IMR-90 (cell line): ENCODE results near the gene GAMT. TPM values are rescaled to one million over a fixed set of nuclear protein-coding genes. Genes with fewer than 3 reads are reported as not detected.

ENCODE experiments used
- ATAC-seq: fragments of 200-7000 bp; cut with Tn5 transposase; 2 replicates; pipeline ENCODE4 v1.9.1; 2020; ENCODE audit warnings: low read depth, mild to moderate bottlenecking, moderate library complexity
- BruUV-seq: library from RNA; stranded (reverse); fragments of 400-500 nt; replicated peaks from 2 replicates; lab custom pipeline; 2021; lab: Mats Ljungman, UMichigan
- CTCF ChIA-PET: fragments of 300-600 bp; formaldehyde crosslinking; extraction: SDS; loops from one replicate; lab custom pipeline; 2021; ENCODE audit warnings: antibody characterized with exemption; lab: Yijun Ruan, JAX
- POLR2A ChIA-PET: fragments of 300-600 bp; sonication (Branson Sonifier 250); formaldehyde crosslinking; loops from one replicate; lab custom pipeline; 2022; ENCODE audit warnings: antibody characterized with exemption; ENCODE audit not compliant: unreplicated experiment; lab: Charles Lee
- DNase-seq: peaks from one replicate; pipeline ENCODE4 v3.0.0; 2013
- H2AFZ ChIP-seq: replicated peaks from 2 replicates; pipeline ENCODE3; 2013; ENCODE audit warnings: low read length, mild to moderate bottlenecking; ENCODE audit not compliant: poor library complexity
- H2AK5ac ChIP-seq: 2 replicates; pipeline ENCODE4 v1.6.1; 2013; ENCODE audit warnings: low read depth, low read length, inconsistent platforms
- H2AK9ac ChIP-seq: replicated peaks from 2 replicates; pipeline ENCODE3; 2013; ENCODE audit warnings: mild to moderate bottlenecking, low read depth, low read length, moderate library complexity; ENCODE audit not compliant: poor library complexity
- H2BK120ac ChIP-seq: 2 replicates; pipeline ENCODE4 v1.6.1; 2013; ENCODE audit warnings: low read depth, low read length, inconsistent platforms
- H2BK15ac ChIP-seq: 3 replicates; pipeline ENCODE4 v1.6.1; 2013; ENCODE audit warnings: low read depth, low read length, inconsistent platforms
- H2BK20ac ChIP-seq: 2 replicates; pipeline ENCODE4 v1.6.1; 2013; ENCODE audit warnings: low read depth, mild to moderate bottlenecking, inconsistent platforms, low read length, moderate library complexity
- H2BK5ac ChIP-seq: 2 replicates; pipeline ENCODE4 v1.6.1; 2013; ENCODE audit warnings: mild to moderate bottlenecking, low read depth, low read length, inconsistent platforms; ENCODE audit not compliant: poor library complexity, severe bottlenecking
- H3K14ac ChIP-seq: replicated peaks from 2 replicates; pipeline ENCODE4 v1.6.1; 2013; ENCODE audit warnings: low read depth, low read length, inconsistent platforms
- H3K18ac ChIP-seq: 2 replicates; pipeline ENCODE4 v1.6.1; 2013; ENCODE audit warnings: low read depth, low read length, control low read depth
- H3K23ac ChIP-seq: 2 replicates; pipeline ENCODE4 v1.6.1; 2013; ENCODE audit warnings: low read depth, low read length, inconsistent platforms
- H3K27ac ChIP-seq: 2 replicates; pipeline ENCODE4 v1.5.1; 2013; ENCODE audit warnings: mild to moderate bottlenecking, control low read depth, low read length; ENCODE audit not compliant: insufficient read depth
- H3K27me3 ChIP-seq: 2 replicates; pipeline ENCODE4 v1.6.1; 2013; ENCODE audit warnings: low read length; ENCODE audit not compliant: control insufficient read depth, insufficient read depth
- H3K36me3 ChIP-seq: 2 replicates; pipeline ENCODE4 v1.6.1; 2013; ENCODE audit warnings: low read length, mixed read lengths; ENCODE audit not compliant: control insufficient read depth, insufficient read depth
- H3K4ac ChIP-seq: 2 replicates; pipeline ENCODE4 v1.6.1; 2013; ENCODE audit warnings: low read depth, low read length, inconsistent platforms
- H3K4me1 ChIP-seq: 2 replicates; pipeline ENCODE4 v1.6.1; 2013; ENCODE audit warnings: low read length, mixed read lengths; ENCODE audit not compliant: control insufficient read depth, insufficient read depth
- H3K4me2 ChIP-seq: 2 replicates; pipeline ENCODE4 v1.6.1; 2013; ENCODE audit warnings: low read depth, mild to moderate bottlenecking, control low read depth, low read length, moderate library complexity
- H3K4me3 ChIP-seq: 2 replicates; pipeline ENCODE4 v1.5.1; 2013; ENCODE audit warnings: low read depth, mild to moderate bottlenecking, control low read depth, low read length, moderate library complexity; ENCODE audit not compliant: insufficient read depth
- H3K56ac ChIP-seq: 2 replicates; pipeline ENCODE4 v1.6.1; 2013; ENCODE audit warnings: low read length, inconsistent platforms; ENCODE audit not compliant: insufficient read depth; ENCODE audit errors: extremely low read depth
- H3K79me1 ChIP-seq, 2 experiments: 2 replicates each; pipeline ENCODE4 v1.6.1; 2013; ENCODE audit warnings: low read length in 2 of 2, inconsistent platforms in 1 of 2, low read depth in 1 of 2
- H3K9ac ChIP-seq: 2 replicates; pipeline ENCODE4 v1.6.1; 2013; ENCODE audit warnings: low read depth, low read length, control low read depth
- H3K9me1 ChIP-seq: 2 replicates; pipeline ENCODE4 v1.6.1; 2013; ENCODE audit warnings: low read length, inconsistent platforms; ENCODE audit not compliant: insufficient read depth
- H3K9me3 ChIP-seq: 2 replicates; pipeline ENCODE4 v1.6.1; 2013; ENCODE audit warnings: low read length; ENCODE audit not compliant: control insufficient read depth, insufficient read depth
- H4K20me1 ChIP-seq: 2 replicates; pipeline ENCODE4 v1.6.1; 2013; ENCODE audit warnings: low read length, inconsistent platforms; ENCODE audit not compliant: insufficient read depth
- H4K5ac ChIP-seq: 2 replicates; pipeline ENCODE4 v1.6.1; 2013; ENCODE audit warnings: mild to moderate bottlenecking, low read depth, low read length, control low read depth
- H4K8ac ChIP-seq, 2 experiments: 2 replicates each; pipeline ENCODE4 v1.6.1; 2013; ENCODE audit warnings: low read depth in 2 of 2, low read length in 2 of 2, control low read depth in 1 of 2, inconsistent platforms in 1 of 2
- H4K91ac ChIP-seq: 2 replicates; pipeline ENCODE4 v1.6.1; 2013; ENCODE audit warnings: low read depth, low read length, inconsistent platforms; ENCODE audit not compliant: insufficient read depth
- BHLHE40 ChIP-seq: fragments of 150-350 bp; IDR thresholded peaks from 2 replicates; pipeline ENCODE4 v1.6.1; 2016; ENCODE audit warnings: mild to moderate bottlenecking, low read depth, low read length
- CEBPB ChIP-seq: IDR thresholded peaks from 2 replicates; pipeline ENCODE4 v1.6.1; 2012; ENCODE audit warnings: low read depth, low read length, improper control_type of control experiment
- CHD1 ChIP-seq: IDR thresholded peaks from 2 replicates; pipeline ENCODE4 v1.6.1; 2012; ENCODE audit warnings: low read depth, low read length, improper control_type of control experiment
- CTCF ChIP-seq: conservative IDR thresholded peaks from 2 replicates; pipeline ENCODE4 v1.5.1; 2012; ENCODE audit warnings: mild to moderate bottlenecking, low read depth, low read length, improper control_type of control experiment
- ELK1 ChIP-seq: fragments of 150-350 bp; IDR thresholded peaks from 2 replicates; pipeline ENCODE4 v1.6.1; 2016; ENCODE audit warnings: low read depth, mild to moderate bottlenecking, low read length, moderate library complexity, borderline replicate concordance
- FOS ChIP-seq: fragments of 150-350 bp; IDR thresholded peaks from 2 replicates; pipeline ENCODE4 v1.6.1; 2016; ENCODE audit warnings: low read depth, low read length
- MAFK ChIP-seq: IDR thresholded peaks from 2 replicates; pipeline ENCODE4 v1.6.1; 2012; ENCODE audit warnings: low read depth, low read length, improper control_type of control experiment
- MAZ ChIP-seq: IDR thresholded peaks from 2 replicates; pipeline ENCODE4 v1.6.1; 2012; ENCODE audit warnings: low read depth, mild to moderate bottlenecking, low read length, improper control_type of control experiment, moderate library complexity, borderline replicate concordance
- MXI1 ChIP-seq: IDR thresholded peaks from 2 replicates; pipeline ENCODE4 v1.6.1; 2012; ENCODE audit warnings: low read depth, mild to moderate bottlenecking, low read length, moderate library complexity, borderline replicate concordance
- NFE2L2 ChIP-seq: fragments of 150-350 bp; IDR thresholded peaks from 2 replicates; pipeline ENCODE4 v1.6.1; 2016; ENCODE audit warnings: low read depth, mild to moderate bottlenecking, low read length
- POLR2A ChIP-seq: IDR thresholded peaks from 2 replicates; pipeline ENCODE4 v1.6.1; 2012; ENCODE audit warnings: mild to moderate bottlenecking, low read depth, low read length
- RAD21 ChIP-seq: IDR thresholded peaks from 2 replicates; pipeline ENCODE4 v1.6.1; 2012; ENCODE audit warnings: low read length, improper control_type of control experiment
- RCOR1 ChIP-seq: IDR thresholded peaks from 2 replicates; pipeline ENCODE4 v1.6.1; 2012; ENCODE audit warnings: mild to moderate bottlenecking, low read length, improper control_type of control experiment; ENCODE audit not compliant: insufficient replicate concordance
- RFX5 ChIP-seq: IDR thresholded peaks from 2 replicates; pipeline ENCODE4 v1.8.0; 2012; ENCODE audit warnings: low read depth, mild to moderate bottlenecking, low read length, moderate library complexity
- SMC3 ChIP-seq: fragments of 150-350 bp; IDR thresholded peaks from 2 replicates; pipeline ENCODE4 v1.6.1; 2016; ENCODE audit warnings: low read depth, mild to moderate bottlenecking, antibody characterized with exemption, low read length, moderate library complexity
- USF2 ChIP-seq: fragments of 150-350 bp; IDR thresholded peaks from 2 replicates; pipeline ENCODE4 v1.6.1; 2017; ENCODE audit warnings: mild to moderate bottlenecking, antibody characterized with exemption, low read length, low read depth
- WGBS, 2 experiments: methylation state at CpG; one replicate each; pipeline versions ENCODE4 v1.1.5 to v1.1.7; 2013; ENCODE audit warnings: missing lambda C conversion rate in 2 of 2; ENCODE audit not compliant: insufficient read length in 1 of 2; ENCODE audit errors: extremely low coverage in 2 of 2; 5-methylcytosine and 5-hydroxymethylcytosine counted together
- dilution Hi-C: fragments of 300-500 bp; cut with HindIII; formaldehyde crosslinking; loops from one replicate; pipeline ENCODE4 v1.14.3; 2018; ENCODE audit warnings: low sequenced_read_pairs; ENCODE audit not compliant: unreplicated experiment
- in situ Hi-C: fragments of 300-500 bp; cut with MboI; formaldehyde crosslinking; loops from 3 replicates; pipeline ENCODE4 v1.14.3; 2019; ENCODE audit warnings: low sequenced_read_pairs, inconsistent platforms, mixed read lengths
- intact Hi-C: fragments of 100-400 bp; cut with micrococcal nuclease; formaldehyde crosslinking; loops from 2 replicates; pipeline ENCODE4 v1.10.0; 2022
- polyA plus RNA-seq, 3 experiments: library from polyadenylated mRNA; depleted of rRNA; stranded (reverse); fragments of >200 nt; gene quantifications; 2 replicates each; pipeline ENCODE4 v1.2.3, GENCODE V29; 2012; ENCODE audit warnings: low replicate concordance in 1 of 3
- total RNA-seq: library from RNA; depleted of rRNA; stranded (reverse); fragments of >200 nt; gene quantifications from 2 replicates; pipeline ENCODE4 v1.2.3, GENCODE V29; 2012

The GAMT gene
- total and polyA plus RNA-seq, 2 of the 4 experiments (the other 2 are of a cell fraction): 22.8 to 51.8 TPM

GRCh38 chr19:1353144-1353543 lies 48.2 kb downstream of the GAMT start:
- intact Hi-C loops (no loop called here), in situ Hi-C loops (no loop called here), dilution Hi-C loops (no loop called here)
- Histone ChIP-seq H3K36me3 (peaks cover 5% of the 10 kb centered on the region), H3K9me1 (peaks cover 4% of the 10 kb centered on the region), H3K27ac (no peak overlapping the region), H3K9me3 (no peaks in the 10 kb centered on the region), H4K20me1 (peaks cover 4% of the 10 kb centered on the region; the same call in 1 of the 2 replicates), H4K5ac (no peak overlapping the region), H3K79me1 (peaks cover 7 to 29% of the 10 kb centered on the region in 2 experiments), H2AFZ (no peak overlapping the region), H3K4ac (no peak overlapping the region), H2BK120ac (no peak overlapping the region), H3K4me1 (peaks cover 6% of the 10 kb centered on the region), H2BK5ac (no peak overlapping the region), H2BK20ac (no peak overlapping the region), H2BK15ac (no peak overlapping the region), H3K56ac (no peak overlapping the region), H3K4me2 (no peak overlapping the region), H4K91ac (no peak overlapping the region), H2AK5ac (no peak overlapping the region), H3K23ac (no peak overlapping the region), H3K4me3 (no peak overlapping the region), H2AK9ac (peak overlapping the region; percentile 20), H4K8ac (no peak overlapping the region), H3K18ac (no peak overlapping the region), H3K14ac (no peak overlapping the region), H3K27me3 (peaks cover 3% of the 10 kb centered on the region; the same call in 1 of the 2 replicates), H3K9ac (no peak overlapping the region)
- no peak for ATAC-seq
- TF ChIP-seq CEBPB (no peak), MAFK (no peak), CTCF (no peak), RAD21 (no peak), USF2 (no peak), BHLHE40 (no peak), SMC3 (no peak), MXI1 (no peak), MAZ (no peak), RCOR1 (no peak), RFX5 (no peak), POLR2A (no peak), FOS (no peak), NFE2L2 (no peak), ELK1 (no peak), CHD1 (no peak)
- POLR2A ChIA-PET: no interaction called here
- CTCF ChIA-PET: no interaction called here
- WGBS, 2 experiments: no CpG with 5 or more reads among the region's 9 CpGs
- no TSS peak for BruUV-seq
- no peak for DNase-seq
